HTR-8/SVneo (cell line): ENCODE measurements around the gene PFN2.
"Not testable (repeated sequence)": the region's sequence is repeated elsewhere in the genome, so short reads cannot be mapped to it uniquely, and the experiment has no call there.

Experiments used
- DNase-seq: peaks from one replicate; pipeline ENCODE4 v3.0.0; 2011; ENCODE audit warnings: low spot score, mixed read lengths; ENCODE audit not compliant: insufficient read length
- FAIRE-seq: peaks from 2 replicates; lab custom pipeline; 2011; peaks lifted over from hg19 to GRCh38; lab: Jason Lieb, UNC

The PFN2 gene

DNA sequence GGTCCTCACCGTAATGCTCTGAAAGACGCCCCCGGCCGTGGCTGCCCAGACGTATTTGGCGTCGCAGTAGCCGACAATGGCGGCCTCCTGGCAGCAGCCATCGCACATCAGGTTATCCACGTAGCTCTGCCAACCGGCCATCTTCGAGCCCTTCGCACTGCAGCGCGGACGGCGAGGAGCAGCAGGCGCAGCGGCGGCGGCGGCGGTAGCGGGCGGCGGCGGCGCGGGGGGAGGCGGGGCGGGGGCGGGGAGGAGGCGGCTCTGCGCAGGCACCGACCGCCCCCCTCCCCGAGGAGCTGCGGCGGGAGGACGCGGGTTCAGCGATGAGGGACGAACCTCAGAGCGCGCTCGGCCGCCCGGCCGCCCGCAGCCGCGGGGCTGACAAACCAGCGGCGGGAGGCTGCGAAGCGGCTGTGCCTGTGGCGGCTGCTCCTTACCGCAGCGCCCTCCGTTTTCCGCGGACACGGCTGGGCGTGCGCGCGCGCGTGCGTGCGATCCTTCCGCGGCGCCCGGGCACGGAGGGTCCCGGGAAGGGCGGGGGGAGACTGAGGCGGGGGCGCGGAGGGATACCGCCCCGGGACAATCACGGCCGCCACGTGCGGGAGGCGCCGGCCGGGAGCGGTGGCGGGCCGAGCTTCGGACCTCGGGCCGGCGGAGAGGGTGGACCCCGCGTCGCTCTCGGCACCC lies at the start of gene PFN2:
Gene PFN2, minus strand, starts transcription at position 180 of the 687 bp plus-strand sequence. Its CDS starts 39 bp downstream, at position 141.
- DNase-seq (peak; percentile 48), FAIRE-seq (peak; percentile 71)

DNA sequence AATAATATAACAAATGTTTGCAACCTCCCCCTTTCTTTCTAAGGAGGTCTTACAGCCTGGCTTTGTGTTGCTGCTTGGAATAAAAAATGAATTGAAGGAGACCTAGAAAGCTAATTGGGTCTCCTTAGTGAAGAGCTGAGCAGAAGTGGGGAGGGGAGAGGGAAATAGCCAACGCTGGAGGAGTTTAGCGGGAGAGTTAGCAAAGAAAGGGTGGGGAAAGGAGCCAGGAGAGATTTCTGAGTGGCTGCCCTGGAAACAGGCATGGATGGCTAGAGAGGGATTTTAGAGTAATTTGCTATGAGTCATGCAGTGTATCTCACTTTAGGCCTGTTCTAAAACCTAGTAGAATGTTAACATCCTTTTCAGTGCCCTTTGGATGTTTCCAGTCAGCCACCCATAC lies 45.2 kb upstream of the PFN2 start:
- FAIRE-seq = no peak
- DNase-seq = no peak

GRCh38 chr3:150014782-150015181 lies 44.1 kb upstream of the PFN2 start:
- FAIRE-seq = no peak
- DNase-seq = no peak

- FAIRE-seq (no peak), DNase-seq (no peak)
These were observed 43.1 kb upstream of the PFN2 start for GRCh38 chr3:150013801-150014200.

- FAIRE-seq = no peak
- no peak for DNase-seq
These were observed 36.1 kb upstream of the PFN2 start for GRCh38 chr3:150006794-150007193.

GRCh38 chr3:150005243-150006112 lies 34.8 kb upstream of the PFN2 start:
- DNase-seq = no peak
- no peak for FAIRE-seq

GRCh38 chr3:150000641-150001040 lies 29.9 kb upstream of the PFN2 start:
- DNase-seq = no peak
- FAIRE-seq = no peak

DNA sequence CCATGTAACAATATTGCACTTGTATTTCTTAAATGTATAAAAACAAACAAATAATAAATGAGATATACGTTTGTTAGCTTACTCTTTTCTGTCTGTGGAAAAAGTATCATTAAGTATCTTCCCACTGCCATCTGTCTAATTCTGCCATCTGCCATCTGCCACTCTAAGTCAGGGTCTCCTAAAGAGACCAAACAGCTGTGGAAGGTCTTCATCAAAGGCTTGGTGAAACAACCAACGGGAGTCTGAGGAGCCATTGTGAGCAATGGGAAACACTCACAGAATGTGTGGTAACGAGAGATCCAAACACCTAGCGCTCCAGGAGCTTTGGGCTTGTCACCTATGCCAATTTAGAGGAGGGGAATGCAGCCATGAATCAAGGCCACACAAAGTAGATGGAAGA lies 28.7 kb upstream of the PFN2 start:
- DNase-seq = no peak
- FAIRE-seq = no peak

DNA sequence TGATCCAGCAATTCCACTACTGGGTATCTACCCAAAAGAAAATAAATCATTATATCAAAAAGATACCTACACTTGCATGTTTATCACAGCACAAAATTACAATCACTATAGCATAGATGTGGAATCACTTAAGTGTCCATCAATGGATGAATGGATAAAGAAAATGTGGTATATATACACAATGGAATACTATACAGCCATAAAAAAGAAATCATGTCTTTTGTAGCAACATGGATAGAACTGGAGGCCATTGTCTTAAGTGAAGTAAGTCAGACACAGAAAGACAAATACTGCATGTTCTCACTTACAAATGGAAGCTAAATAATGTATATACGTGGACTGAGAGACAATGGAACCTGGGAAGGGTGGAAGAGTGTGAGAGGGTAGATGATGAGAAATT lies 28.3 kb upstream of the PFN2 start:
- FAIRE-seq (no peak), DNase-seq (no peak)

- FAIRE-seq (no peak), DNase-seq (no peak)
These were observed 21.8 kb upstream of the PFN2 start for GRCh38 chr3:149992416-149993058.

DNA sequence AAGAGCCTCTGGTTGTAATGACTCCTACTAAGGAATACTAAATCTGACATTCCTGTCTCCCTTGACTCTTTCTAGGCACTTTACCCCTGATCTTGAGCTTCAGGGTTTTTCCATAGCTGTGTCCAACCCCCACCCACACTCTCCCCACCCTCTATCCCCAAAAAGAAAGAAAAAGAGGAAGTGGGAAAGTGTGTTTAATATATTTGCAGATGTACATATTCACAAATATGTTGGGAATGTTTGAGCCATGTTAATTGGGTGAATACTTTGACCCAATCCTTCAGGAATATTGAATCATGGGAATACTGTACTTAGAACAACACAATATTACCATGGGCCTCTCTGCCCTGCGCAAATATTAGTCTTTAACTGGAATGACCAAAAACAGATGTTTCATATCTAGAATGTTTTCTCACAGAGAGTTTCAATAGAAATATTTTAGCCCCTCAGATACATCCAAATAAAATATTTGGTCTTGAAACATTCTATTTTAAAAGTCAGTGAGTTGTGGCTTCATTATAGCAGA lies 19.8 kb upstream of the PFN2 start:
- no peak for DNase-seq
- FAIRE-seq = no peak

GRCh38 chr3:149989307-149989706 lies 18.6 kb upstream of the PFN2 start:
- no peak for DNase-seq

DNA sequence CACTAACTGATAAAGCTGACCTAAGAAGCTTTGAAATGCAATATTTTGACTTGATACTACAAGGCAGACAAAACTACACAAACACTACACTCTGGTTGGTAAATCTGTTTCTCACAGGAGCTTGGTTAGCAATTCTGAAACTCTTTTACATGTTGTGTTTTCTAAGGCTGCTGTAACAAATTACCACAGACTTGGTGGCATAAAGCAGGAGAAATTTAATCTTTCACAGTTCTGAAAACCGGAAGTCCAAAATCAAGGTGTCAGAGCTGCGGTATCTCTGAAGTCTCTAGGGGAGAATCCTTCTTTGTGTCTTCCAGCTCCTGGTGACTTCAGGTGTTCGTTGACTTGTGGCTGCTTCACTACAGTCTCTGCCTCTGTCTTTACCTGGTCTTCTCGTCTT lies 12.9 kb upstream of the PFN2 start:
- no peak for DNase-seq
- FAIRE-seq = no peak

More at GRCh38 chr3:149989307-149989706, 18.6 kb upstream of the PFN2 start:
- FAIRE-seq = no peak

GRCh38 chr3:149983053-149983452 lies 12.4 kb upstream of the PFN2 start:
- DNase-seq, FAIRE-seq: not testable (repeated sequence)

GRCh38 chr3:149981979-149982378 lies 11.3 kb upstream of the PFN2 start:
- peak; percentile 86 for FAIRE-seq
- not testable (repeated sequence) for DNase-seq

DNA sequence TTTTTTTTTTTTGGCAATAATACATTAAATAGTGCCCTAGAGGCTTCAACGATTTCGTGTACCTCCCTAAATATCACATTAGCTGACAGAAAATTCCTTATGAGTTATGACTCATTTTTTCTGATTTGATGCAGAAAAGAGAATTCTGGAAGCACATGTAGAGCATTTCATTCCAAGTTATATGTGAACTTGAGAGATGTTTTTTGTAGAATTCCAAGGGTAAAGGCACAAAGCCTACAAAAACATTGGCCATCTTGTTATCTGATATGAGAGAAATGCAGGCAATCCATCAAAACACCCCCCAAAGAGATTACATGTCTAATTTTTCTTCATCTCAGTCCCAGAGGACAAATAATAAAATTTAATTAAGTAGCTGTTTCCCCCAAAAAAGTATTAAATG lies 6.7 kb upstream of the PFN2 start:
- FAIRE-seq = no peak
- DNase-seq = no peak

GRCh38 chr3:149975919-149976318 lies 5.2 kb upstream of the PFN2 start:
- FAIRE-seq = no peak

GRCh38 chr3:149971403-149972075 lies 844 bp upstream of the PFN2 start:
- FAIRE-seq = no peak
- no peak for DNase-seq

More at GRCh38 chr3:149975919-149976318, 5.2 kb upstream of the PFN2 start:
- DNase-seq = no peak

DNA sequence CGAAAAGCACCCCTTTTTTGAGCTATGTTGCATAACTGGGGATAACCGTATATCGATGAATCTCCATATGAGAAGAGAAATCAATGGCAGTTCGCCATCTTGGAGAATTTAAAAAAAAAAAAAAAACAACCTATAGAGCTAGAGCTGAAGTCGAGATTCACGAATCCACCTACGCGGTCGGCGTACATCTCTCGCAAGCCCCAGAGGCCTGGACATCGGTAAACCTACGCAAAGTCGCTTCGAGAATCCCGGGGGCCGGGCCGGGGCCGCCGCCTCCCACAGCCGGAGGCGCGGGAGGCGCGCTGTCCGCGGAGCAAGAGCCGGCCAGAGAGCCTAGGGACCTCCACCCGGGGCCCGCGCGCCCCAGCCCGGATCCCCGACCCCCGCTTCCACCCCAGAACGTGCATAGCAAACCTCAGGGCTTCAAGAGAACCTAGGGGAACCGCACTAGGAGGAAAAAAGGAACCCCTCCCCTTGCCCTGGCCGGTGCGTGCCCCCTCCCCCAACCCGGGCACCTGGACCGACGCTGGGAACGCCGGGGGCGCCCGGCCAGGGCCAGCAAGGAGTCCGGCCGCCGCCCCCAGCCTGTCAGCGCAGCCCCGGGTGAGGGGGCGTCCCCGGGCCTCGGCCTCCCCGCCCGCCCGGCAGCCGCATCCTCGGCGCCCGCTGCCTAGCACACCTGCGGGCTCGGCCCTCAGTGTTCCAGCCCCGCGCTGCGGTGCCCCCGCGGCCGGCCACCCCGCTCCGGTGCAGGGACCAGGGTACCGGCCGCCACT lies 567 bp downstream of the PFN2 start:
- FAIRE-seq = no peak
- peak; percentile 26 for DNase-seq
